K562 (cell line): Measurements from ENCODE around the gene ANO2.

Experiments used
- BMI1 ChIP-seq: fragments of 150-350 bp; IDR thresholded peaks from 2 replicates; pipeline ENCODE4 v1.6.1; 2014; ENCODE audit warnings: low read length
- CREBBP ChIP-seq: IDR thresholded peaks from one replicate; pipeline ENCODE4 v1.6.1; 2012; ENCODE audit warnings: low read depth, mild to moderate bottlenecking, control low read depth, inconsistent platforms, low read length
- CTCF ChIP-seq, 3 experiments: IDR thresholded peaks in 2 of 3; conservative IDR thresholded peaks in 1 of 3; 2 replicates each; pipeline ENCODE4 v1.5.1; 2011 to 2012; ENCODE audit warnings: low read length in 3 of 3, mild to moderate bottlenecking in 3 of 3, control low read depth in 2 of 3, improper control_type of control experiment in 1 of 3, inconsistent platforms in 1 of 3, low read depth in 1 of 3, mixed read lengths in 1 of 3, moderate library complexity in 1 of 3; ENCODE audit not compliant: insufficient read depth in 2 of 3
- DNMT1 ChIP-seq: fragments of 450-650 bp; IDR thresholded peaks from 2 replicates; pipeline ENCODE4 v1.6.1; 2016; ENCODE audit warnings: antibody characterized with exemption, mild to moderate bottlenecking
- ETV6 ChIP-seq, 3 experiments: fragments of 150-350 bp in 1 of 3; sonication (generic) in 1 of 3; formaldehyde crosslinking in 1 of 3; IDR thresholded peaks; 2 replicates each; pipeline versions ENCODE4 v1.6.1 to v1.8.0; 2014 to 2022; ENCODE audit warnings: borderline replicate concordance in 2 of 3, low read depth in 2 of 3, antibody characterized with exemption in 1 of 3, low read length in 1 of 3, mild to moderate bottlenecking in 1 of 3, missing genetic modification reagents in 1 of 3
- ILK ChIP-seq: fragments of 450-650 bp; IDR thresholded peaks from 2 replicates; pipeline ENCODE4 v1.6.1; 2016; ENCODE audit warnings: missing genetic modification characterization, low read depth, mild to moderate bottlenecking, missing compliant biosample characterization, moderate library complexity, borderline replicate concordance
- JUND ChIP-seq, 2 experiments: IDR thresholded peaks; 2 replicates in 1 of 2; 3 replicates in 1 of 2; pipeline ENCODE4 v1.6.1; 2011; ENCODE audit warnings: borderline replicate concordance in 2 of 2, low read depth in 2 of 2, low read length in 2 of 2, improper control_type of control experiment in 1 of 2, missing biosample characterization in 1 of 2, missing genetic modification characterization in 1 of 2, missing genetic modification reagents in 1 of 2
- PATZ1 ChIP-seq: fragments of 250-450 bp; sonication (Bioruptor Pico); IDR thresholded peaks from 2 replicates; pipeline ENCODE4 v1.5.0; 2020; ENCODE audit warnings: mild to moderate bottlenecking, borderline replicate concordance
- RB1 ChIP-seq: fragments of 450-650 bp; IDR thresholded peaks from 2 replicates; pipeline ENCODE4 v1.6.1; 2017; ENCODE audit warnings: low read depth, mild to moderate bottlenecking
- ZC3H4 ChIP-seq: sonication (generic); formaldehyde crosslinking; IDR thresholded peaks from 2 replicates; pipeline ENCODE4 v1.9.0; 2021; ENCODE audit warnings: missing genetic modification reagents, borderline replicate concordance
- ZNF140 ChIP-seq: fragments of 250-450 bp; sonication (Bioruptor Pico); IDR thresholded peaks from 2 replicates; pipeline ENCODE4 v1.8.0; 2021; ENCODE audit warnings: moderate library complexity, mild to moderate bottlenecking, inconsistent platforms
- ZNF143 ChIP-seq: sonication (generic); formaldehyde crosslinking; IDR thresholded peaks from 2 replicates; pipeline ENCODE4 v1.9.0; 2022; ENCODE audit warnings: mild to moderate bottlenecking, missing genetic modification reagents
- ZNF232 ChIP-seq: sonication (generic); formaldehyde crosslinking; IDR thresholded peaks from 2 replicates; pipeline ENCODE4 v1.8.0; 2022; ENCODE audit warnings: mild to moderate bottlenecking, missing genetic modification reagents
- ZNF507 ChIP-seq: conservative IDR thresholded peaks from 2 replicates; pipeline ENCODE4 v1.6.1; 2017; ENCODE audit warnings: missing genetic modification characterization, missing compliant biosample characterization

- TF ChIP-seq ILK (tag) = no peak
- TF ChIP-seq PATZ1 (CRISPR knock-in tag) = no peak
- no peak for TF ChIP-seq ZNF143
- TF ChIP-seq CREBBP = no peak
- TF ChIP-seq ZNF140 (CRISPR knock-in tag) = no peak
- TF ChIP-seq ZNF232 = no peak
- no peak for TF ChIP-seq ZC3H4 (CRISPR knock-in tag)
- no peak for TF ChIP-seq RB1
- TF ChIP-seq CTCF (IDR thresholded peaks at IDR 0.05 in 2 of 3, conservative IDR thresholded peaks at IDR 0.05 in 1 of 3; ENCODE audit: insufficient read depth in 2 of 3, low read depth in 1 of 3, low read length in 3 of 3) = no peak
- no peak for TF ChIP-seq ZNF507
- no peak for TF ChIP-seq BMI1
- TF ChIP-seq JUND (IDR thresholded peaks at IDR 0.05; ENCODE audit: borderline replicate concordance, low read depth, low read length) = no peak
- TF ChIP-seq JUND (tag; IDR thresholded peaks at IDR 0.05; ENCODE audit: borderline replicate concordance, low read depth, low read length) = no peak
- TF ChIP-seq DNMT1 = no peak
- TF ChIP-seq ETV6 (IDR thresholded peaks at IDR 0.05; ENCODE audit: borderline replicate concordance in 1 of 2, low read depth in 2 of 2, low read length in 1 of 2) = no peak
- TF ChIP-seq ETV6 (CRISPR knock-in tag; IDR thresholded peaks at IDR 0.05; ENCODE audit: borderline replicate concordance) = no peak
These were observed 424.2 kb downstream of the ANO2 start for GRCh38 chr12:5520831-5521230.
